Amniotic epithelial cell (primary cell): Measurements from ENCODE around the gene CERS1.
"Not testable (repeated sequence)": the region's sequence is repeated elsewhere in the genome, so short reads cannot be mapped to it uniquely, and the experiment has no call there.

Source experiments
- DNase-seq: peaks from one replicate; pipeline ENCODE4 v3.0.0-alpha.2; 2010; ENCODE audit warnings: low read depth

Gene CERS1

GRCh38 chr19:18919086-18919899 lies 23.3 kb upstream of the CERS1 start, which contains the start of the genes COPE and DDX49:
Gene COPE (minus strand): TSS chr19:18919387. CDS start chr19:18919348, 39 bp downstream.
Gene DDX49 (plus strand): TSS chr19:18919715. CDS start chr19:18919742, 27 bp downstream.
- peak; percentile 100 for DNase-seq

DNA sequence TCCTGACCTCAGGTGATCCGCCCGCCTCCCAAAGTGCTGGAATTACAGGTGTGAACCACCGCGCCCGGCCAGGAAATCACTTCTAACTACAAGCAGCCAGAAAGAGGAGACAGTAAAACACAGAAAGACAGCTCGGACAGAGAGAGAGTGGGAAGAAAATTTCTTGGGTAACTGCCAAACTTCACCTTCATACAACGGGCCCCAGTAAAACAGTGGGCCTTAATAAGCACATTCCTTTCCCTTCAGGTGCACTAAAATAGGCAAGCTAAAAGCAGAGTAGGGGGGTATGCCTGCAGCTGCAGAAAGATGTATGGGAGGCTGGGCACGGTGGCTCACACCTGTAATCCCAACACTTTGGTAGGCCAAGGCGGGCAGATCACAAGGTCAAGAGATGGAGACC lies 21.6 kb upstream of the CERS1 start:
- DNase-seq = not testable (repeated sequence)

DNA sequence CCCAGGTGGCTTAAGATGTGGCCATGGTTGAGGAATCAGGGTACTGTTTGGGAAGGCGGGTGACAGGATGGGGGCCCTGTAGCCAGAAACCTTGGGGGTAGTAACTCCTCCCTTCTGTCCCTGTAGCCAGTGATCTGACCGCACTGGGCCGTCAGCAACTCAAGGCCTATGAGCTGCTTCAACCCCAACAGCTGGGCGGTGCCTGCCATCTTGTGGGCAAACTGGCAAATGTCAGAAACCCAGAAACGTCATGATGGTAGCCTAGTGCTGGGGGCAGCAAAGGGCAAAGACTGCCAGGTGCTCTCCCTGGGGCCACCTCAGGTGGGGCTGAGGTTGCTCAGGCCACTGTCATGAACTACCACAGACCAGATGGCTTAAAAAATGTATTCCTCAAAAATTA lies 19.7 kb upstream of the CERS1 start:
- DNase-seq = peak; percentile 48

- DNase-seq = no peak
Measured at GRCh38 chr19:18913466-18913865, 17.5 kb upstream of the CERS1 start.

DNA sequence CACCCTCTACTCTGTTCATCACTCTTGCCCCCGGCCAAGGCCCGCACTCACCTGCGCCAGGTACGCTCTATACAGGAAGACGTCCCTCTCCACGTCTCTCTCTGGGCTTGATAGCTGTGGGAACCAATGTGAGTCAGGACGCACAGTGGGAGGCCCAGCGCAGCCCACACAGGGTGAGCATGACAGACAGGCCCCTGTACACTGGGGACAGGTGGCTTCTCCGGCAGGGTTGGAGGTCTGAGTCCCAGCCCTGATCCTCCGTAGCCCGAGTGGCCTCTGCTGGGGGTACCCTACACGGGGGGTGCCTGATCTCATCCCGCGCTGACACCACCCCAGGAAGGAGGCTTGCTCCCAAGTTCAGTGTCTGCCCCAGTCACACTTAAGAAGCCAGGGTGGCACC lies 17.0 kb upstream of the CERS1 start:
- DNase-seq = no peak

- DNase-seq = no peak
Measured at GRCh38 chr19:18910801-18911436, 15.0 kb upstream of the CERS1 start.

DNA sequence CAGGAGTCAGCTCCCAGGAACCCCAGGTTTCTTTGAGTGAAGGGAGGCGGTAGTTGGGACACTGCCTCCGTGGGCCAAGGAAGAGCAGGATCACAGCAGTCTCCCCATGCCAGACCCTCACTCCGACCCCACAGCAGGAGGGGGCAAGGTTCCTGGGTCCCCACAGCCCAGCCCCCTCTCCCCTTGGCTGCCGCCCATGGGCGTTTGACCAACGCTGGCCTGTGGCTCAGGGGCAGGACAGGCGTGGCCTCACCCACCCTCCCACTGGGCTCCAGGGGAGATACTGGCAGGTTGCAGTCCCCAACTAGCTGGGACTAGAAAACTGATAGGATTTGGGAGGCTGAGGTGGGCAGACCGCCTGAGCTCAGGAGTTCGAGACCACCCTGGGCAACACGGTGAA lies 14.1 kb upstream of the CERS1 start:
- no peak for DNase-seq

DNA sequence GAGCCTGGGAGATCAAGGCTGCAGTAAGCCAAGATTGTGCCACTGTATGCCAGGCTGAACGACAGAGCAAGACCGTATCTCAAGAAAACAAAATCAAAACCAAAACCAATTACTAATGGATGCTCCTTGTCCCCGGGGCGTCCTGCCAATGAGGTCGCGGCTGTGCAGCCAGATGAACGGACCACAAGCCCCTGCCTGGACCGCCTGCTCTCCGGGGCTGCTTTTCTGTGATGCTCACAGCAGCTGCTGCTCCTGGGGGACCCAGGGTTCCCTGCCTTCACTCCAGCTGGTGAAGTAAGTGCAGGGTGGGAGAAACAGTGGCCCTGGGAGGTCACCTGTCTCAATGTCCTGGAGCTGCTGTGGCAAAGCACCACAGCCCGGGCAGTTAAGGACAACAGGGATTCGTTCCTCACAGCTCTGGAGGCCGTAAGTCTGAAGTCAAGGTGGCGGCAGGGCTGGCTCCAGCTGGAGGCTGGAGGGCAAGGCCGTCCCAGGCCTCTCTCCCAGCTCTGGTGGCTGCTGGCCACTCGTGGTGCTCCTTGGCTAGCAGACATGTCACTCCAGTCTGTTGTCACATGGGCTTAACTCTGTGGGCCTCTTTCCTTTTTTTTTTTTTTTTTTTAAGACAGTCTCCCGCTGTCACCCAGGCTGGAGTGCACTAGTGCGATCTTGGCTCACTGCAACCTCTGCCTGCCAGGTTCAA lies 13.1 kb upstream of the CERS1 start:
- no peak for DNase-seq

DNA sequence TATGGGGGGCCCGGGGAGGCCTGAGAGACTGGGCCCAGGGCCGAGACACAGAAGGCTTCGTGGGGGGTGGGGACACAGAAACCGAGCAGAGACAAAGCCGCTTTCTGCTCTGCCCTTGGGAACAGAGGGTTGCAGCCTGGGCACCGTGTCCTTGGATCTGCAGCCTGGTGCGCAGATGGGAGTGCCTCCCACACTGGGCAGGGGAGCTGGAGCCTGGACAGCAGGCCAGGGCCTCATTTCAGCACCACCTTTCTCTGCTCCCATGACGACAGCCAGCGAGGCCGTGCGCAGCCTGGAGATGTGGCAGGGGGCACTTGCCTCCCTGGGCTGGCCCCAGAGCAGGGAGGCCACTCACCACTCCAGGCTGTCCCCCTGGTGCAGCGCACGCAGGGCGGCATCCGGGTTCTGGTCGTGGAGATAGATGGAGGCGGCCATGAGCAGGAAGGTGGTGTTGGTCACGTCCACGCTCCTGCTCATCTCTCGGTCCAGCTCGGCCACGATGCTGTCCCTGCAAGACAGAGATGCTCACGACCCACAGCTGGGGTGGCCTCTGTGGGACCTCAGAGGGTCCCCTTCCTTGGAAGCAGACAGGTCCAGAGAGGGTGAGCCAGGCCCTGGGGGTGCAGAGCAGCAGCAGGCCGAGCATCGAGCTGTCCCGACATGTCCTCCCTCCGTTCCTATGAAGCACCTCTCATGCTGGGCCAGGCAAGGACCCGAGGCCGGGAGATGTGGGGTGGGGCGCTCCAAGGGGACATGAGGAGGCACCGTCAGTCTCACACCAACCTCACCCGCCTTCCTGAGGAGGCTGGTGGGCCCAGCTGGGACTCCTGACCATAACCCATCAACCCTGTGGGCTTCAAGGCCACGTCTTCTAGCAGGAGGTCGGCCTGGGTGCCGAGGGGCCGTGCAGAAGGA lies 10.9 kb upstream of the CERS1 start:
- no peak for DNase-seq

DNA sequence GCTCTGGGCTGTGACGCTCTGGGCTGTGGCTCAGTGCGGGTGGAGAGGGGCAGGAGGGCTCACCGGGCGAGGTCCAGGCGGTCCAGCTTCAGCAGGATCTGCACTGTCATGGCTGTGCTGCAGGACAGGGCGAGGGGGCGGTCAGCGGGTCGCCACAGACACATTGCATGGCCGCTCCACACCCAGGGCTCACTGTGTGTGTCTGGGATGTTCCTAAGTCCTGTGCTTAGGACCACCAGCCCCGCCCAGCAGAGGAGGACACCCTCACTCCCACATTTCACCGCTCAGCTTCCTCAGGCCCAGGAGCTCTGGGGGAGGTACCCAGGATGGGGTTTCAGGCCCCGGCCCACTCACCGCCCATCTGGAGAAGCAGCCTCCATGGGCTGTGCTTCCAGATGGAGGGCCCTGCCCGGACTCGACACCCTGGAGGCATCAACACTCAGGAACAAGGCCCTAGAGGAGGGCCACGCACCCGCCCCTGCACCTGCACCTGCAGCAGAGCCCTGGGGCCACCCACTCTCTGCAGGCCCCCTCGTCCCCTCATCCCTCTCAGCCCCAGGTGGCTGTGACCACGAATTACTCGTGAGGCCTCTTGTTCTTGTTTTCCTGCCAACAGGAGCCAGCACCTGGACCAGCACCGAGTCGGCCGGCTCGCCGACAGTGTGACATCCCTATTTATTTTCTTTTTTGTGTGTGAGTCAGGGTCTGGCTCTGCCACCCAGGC lies 9.7 kb upstream of the CERS1 start:
- no peak for DNase-seq

DNA sequence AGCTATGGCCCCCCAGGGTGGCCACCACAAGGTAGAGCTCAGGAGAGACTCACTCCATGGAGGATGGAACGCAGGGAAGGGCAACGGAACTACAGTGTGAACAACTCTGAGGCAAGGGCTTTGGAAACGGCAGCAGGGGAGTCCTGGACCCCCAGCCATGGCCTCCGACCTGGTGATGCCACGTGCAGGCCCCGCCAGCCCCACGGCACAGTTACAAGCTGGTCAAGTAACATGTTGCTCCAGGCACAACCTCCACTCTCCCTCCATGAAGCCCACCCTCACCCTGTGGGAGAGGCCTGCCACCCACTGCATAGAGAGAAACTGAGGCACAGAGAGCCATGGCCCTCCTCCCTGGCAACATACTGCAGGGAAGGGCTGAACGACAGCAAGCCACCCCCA lies 9.1 kb upstream of the CERS1 start:
- DNase-seq = no peak

DNA sequence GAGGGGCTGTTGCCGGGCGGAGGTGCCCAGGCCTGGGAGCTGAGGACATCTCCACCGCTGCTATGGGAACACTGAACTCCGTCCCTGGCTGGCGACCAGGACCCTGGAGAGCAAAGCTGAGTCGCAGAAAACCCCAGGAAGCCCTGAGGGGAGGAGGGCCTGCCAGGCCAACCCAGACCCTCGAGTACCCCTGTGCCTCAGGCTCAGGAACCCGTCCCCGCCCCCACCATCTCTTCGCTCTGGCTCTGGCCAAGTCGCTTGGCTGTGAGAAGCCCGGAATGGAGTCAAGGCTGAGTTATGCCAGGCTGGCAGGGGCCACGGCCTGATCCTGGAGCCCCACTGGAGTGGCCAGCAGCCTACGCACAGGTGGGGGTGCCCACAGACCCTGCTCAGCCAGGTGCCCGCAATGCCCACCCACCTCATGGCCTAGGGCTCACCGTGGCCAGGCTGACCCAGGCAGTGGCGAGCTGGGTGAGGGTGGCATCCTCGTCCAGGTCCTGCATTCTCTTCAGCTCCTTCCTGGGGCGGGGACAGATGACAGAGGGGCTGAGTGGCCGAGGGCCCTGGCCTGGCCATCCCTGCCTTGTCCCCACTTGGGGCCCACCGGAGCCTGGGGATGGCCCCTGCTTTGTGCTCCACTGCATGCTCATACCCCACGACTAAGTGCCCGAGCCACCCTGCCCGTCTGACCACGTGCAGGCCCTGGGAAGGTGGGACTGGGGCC lies 8.5 kb upstream of the CERS1 start:
- no peak for DNase-seq

DNA sequence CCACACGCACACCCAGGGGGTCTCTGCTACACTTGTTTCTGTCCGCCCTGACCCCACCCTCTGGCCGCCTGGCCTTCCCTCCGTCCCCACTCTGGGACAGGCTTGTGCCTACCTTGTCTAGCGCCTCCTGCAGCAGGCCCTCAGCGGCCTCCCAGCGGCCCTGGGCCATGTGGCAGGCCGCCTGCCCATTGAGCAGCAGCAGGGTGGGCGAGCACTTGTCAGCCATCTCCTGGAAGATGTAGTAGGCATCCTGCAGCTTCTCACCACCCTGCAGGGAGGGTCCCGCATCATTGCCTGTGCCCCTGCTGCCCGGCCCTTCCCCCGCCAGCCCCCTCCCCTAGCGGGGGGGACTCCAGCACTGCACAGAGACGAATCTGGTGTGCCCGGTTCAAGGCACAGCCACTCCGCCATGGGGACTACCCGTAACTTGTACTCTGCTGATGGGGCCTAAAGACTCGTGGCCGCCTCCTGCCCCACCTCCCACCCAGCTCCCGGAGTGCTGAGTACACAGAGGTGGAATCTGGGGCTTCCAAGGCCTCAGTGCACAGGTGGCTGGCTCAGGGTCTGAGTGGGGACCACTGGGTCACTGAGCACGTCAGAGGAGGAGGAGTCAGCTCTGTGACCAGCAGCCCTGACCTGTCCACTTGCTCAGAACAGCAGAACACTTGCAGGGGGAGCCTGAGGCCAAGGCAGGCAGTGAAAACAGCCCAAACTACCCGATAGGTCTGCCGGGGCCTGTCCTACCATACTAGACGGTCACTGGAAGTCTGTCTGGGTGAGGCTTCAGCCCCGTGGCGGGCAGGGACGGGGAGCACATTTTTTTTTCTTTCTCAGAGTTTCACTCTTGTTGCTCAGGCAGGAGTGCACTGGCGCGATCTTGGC lies 7.4 kb upstream of the CERS1 start:
- DNase-seq = no peak

GRCh38 chr19:18902519-18902918 lies 6.6 kb upstream of the CERS1 start:
- not testable (repeated sequence) for DNase-seq

DNA sequence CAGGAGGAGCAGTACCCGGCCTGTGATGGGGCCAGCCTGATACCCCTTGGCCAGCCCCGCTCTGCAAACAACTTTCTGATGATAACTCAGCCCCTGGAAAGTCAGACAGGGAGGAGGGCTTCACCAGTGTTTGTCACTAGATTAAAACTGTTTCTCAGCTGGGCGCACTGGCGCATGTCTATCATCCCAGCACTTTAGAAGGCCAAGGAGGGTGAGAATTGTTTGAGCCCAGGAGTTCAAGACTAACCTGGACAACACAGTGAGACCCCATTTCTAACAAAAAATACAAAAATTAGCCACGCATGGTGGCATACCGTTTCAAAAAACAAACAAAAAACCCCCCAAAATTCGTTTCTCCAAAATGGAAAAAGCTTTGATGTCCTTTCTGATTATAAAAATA lies 5.5 kb upstream of the CERS1 start:
- DNase-seq = no peak

DNA sequence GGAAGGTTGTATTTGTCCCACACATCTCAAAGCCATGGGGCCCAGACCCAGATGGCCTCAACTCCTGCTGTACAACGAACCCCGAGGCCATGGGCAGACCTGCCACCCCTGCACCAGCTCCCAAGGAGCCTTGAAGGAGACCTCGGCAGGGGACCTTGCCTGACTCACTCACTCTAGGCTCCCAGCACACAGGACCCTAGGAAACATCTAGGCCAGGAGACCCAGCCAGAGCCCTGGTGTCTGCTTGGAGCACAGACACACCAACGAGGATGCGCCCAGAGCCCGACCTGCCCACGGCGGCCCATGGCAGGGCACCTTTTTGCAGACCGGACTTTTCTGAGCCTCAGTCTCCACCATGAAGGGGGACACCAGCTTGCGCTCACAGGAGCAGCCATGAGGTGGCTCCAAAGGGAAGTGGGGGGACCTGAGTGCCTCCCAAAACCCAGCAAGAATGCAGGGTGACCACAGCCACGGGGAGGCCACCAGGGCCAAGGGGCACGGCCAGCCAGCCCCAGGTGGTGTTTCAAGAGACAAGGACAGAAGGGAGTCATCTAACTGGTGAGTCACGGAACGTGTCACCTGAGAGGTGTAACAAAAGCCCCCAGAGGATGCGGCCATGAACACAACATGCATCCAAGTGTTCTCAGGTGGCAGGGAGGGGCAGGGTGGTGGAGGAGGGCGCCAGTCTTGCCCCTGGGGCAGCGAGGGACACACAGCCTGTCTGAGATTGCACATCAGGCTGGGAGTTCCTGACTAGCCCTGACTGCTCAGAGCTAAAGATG lies 4.9 kb upstream of the CERS1 start:
- DNase-seq = no peak

GRCh38 chr19:18899624-18900560 lies 3.9 kb upstream of the CERS1 start:
- no peak for DNase-seq
